ENCODE results near the gene B3GNT8. TPM values are rescaled to one million over a fixed set of nuclear protein-coding genes. Genes with fewer than 3 reads are reported as not detected.
"Not testable (repeated sequence)": the region's sequence is repeated elsewhere in the genome, so short reads cannot be mapped to it uniquely, and the experiment has no call there.

B3GNT8 gene
- total RNA-seq, 1 donor from 2014 or later = 1.9 TPM

GRCh38 chr19:41416194-41416674 lies 10.9 kb downstream of the B3GNT8 start:
- no peak for DNase-seq (ENCODE audit: low read depth in 2 of 2)

GRCh38 chr19:41415154-41415571 lies 12.0 kb downstream of the B3GNT8 start:
- no peak for DNase-seq (ENCODE audit: low read depth in 2 of 2)

GRCh38 chr19:41414461-41414860 lies 12.7 kb downstream of the B3GNT8 start:
- DNase-seq (ENCODE audit: low read depth in 2 of 2) = no peak

GRCh38 chr19:41413947-41414346 lies 13.2 kb downstream of the B3GNT8 start:
- DNase-seq (ENCODE audit: low read depth in 2 of 2) = no peak

- no peak for DNase-seq (ENCODE audit: low read depth in 2 of 2)
Measured at GRCh38 chr19:41412953-41413352, 14.2 kb downstream of the B3GNT8 start.

GRCh38 chr19:41411968-41412265 lies 15.3 kb downstream of the B3GNT8 start:
- no peak for DNase-seq (ENCODE audit: low read depth in 2 of 2)

- no peak for DNase-seq (ENCODE audit: low read depth in 2 of 2)
Measured at GRCh38 chr19:41411100-41411967, 15.8 kb downstream of the B3GNT8 start.

GRCh38 chr19:41410336-41411054 lies 16.7 kb downstream of the B3GNT8 start:
- DNase-seq (ENCODE audit: low read depth in 2 of 2) = no peak

- DNase-seq (ENCODE audit: low read depth in 2 of 2) = peak in 1 of 2 donors; percentile 49
Measured at GRCh38 chr19:41409288-41409687, 17.9 kb downstream of the B3GNT8 start.

- not testable (repeated sequence) for DNase-seq (ENCODE audit: low read depth in 2 of 2)
Measured at GRCh38 chr19:41408846-41409245, 18.3 kb downstream of the B3GNT8 start.

GRCh38 chr19:41408256-41408655 lies 18.9 kb downstream of the B3GNT8 start:
- no peak for DNase-seq (ENCODE audit: low read depth in 2 of 2)

GRCh38 chr19:41407271-41407670 lies 19.9 kb downstream of the B3GNT8 start:
- DNase-seq (ENCODE audit: low read depth in 2 of 2) = no peak

- DNase-seq (ENCODE audit: low read depth in 2 of 2) = no peak
Measured at GRCh38 chr19:41405776-41406175, 21.4 kb downstream of the B3GNT8 start.

GRCh38 chr19:41403181-41403970 lies 23.8 kb downstream of the B3GNT8 start:
- no peak for DNase-seq (ENCODE audit: low read depth in 2 of 2)

- DNase-seq (ENCODE audit: low read depth in 2 of 2) = no peak
Measured at GRCh38 chr19:41402010-41402409, 25.2 kb downstream of the B3GNT8 start.

GRCh38 chr19:41401483-41401882 lies 25.7 kb downstream of the B3GNT8 start:
- DNase-seq (ENCODE audit: low read depth in 2 of 2) = peak in 1 of 2 donors; percentile 84

GRCh38 chr19:41399525-41399924 lies 27.6 kb downstream of the B3GNT8 start:
- no peak for DNase-seq (ENCODE audit: low read depth in 2 of 2)

- no peak for DNase-seq (ENCODE audit: low read depth in 2 of 2)
Measured at GRCh38 chr19:41399091-41399490, 28.1 kb downstream of the B3GNT8 start.

GRCh38 chr19:41398598-41398997 lies 28.6 kb downstream of the B3GNT8 start:
- DNase-seq (ENCODE audit: low read depth in 2 of 2) = no peak

- DNase-seq (ENCODE audit: low read depth in 2 of 2) = no peak
Measured at GRCh38 chr19:41398050-41398418, 29.1 kb downstream of the B3GNT8 start.

- DNase-seq (ENCODE audit: low read depth in 2 of 2) = peak; percentile 100
Measured at GRCh38 chr19:41397086-41398049, 29.8 kb downstream of the B3GNT8 start, which contains the start of the genes BCKDHA and EXOSC5. TSS of gene BCKDHA (plus strand) at chr19:41397818. CDS start at chr19:41397828, 10 bp downstream. TSS of gene EXOSC5 (minus strand) at chr19:41397359. CDS start at chr19:41397328, 31 bp downstream.
